Right forelimb (tissue), 1 donor: ENCODE data around the gene B3GALNT2.

Experiments
- DNase-seq: peaks from one replicate; pipeline ENCODE4 v3.0.0-alpha.2; 2018

B3GALNT2 gene

GRCh38 chr1:235408503-235408960, 95.7 kb downstream of the B3GALNT2 start:
- DNase-seq = no peak

- no peak for DNase-seq
Measured at GRCh38 chr1:235407419-235407818, 96.8 kb downstream of the B3GALNT2 start.

- no peak for DNase-seq
Measured at GRCh38 chr1:235404190-235404589, 100.1 kb downstream of the B3GALNT2 start.

GRCh38 chr1:235403593-235403992, 100.7 kb downstream of the B3GALNT2 start:
- DNase-seq = no peak

- no peak for DNase-seq
Measured at GRCh38 chr1:235402457-235403200, 101.6 kb downstream of the B3GALNT2 start.

GRCh38 chr1:235401251-235401650, 103.0 kb downstream of the B3GALNT2 start:
- no peak for DNase-seq
